Fibroblast of the aortic adventitia (primary cell): Measurements from ENCODE around the gene TXLNB. TPM values are rescaled to one million over a fixed set of nuclear protein-coding genes. Genes with fewer than 3 reads are reported as not detected.

Source experiments
- DNase-seq: peaks from one replicate; pipeline ENCODE4 v3.0.0-alpha.2; 2010; ENCODE audit warnings: low read depth
- H3K4me3 ChIP-seq: 2 replicates; pipeline ENCODE4 v1.5.1; 2011; ENCODE audit warnings: low read depth, mild to moderate bottlenecking, control low read depth, low read length, moderate library complexity
- total RNA-seq: library from RNA; depleted of rRNA; stranded (reverse); fragments of >200 nt; gene quantifications from 2 replicates; pipeline ENCODE4 v1.2.3, GENCODE V29; 2012; ENCODE audit warnings: low replicate concordance
- TF ChIP-seq, protein P1 (sequence below): IDR thresholded peaks from 2 replicates; pipeline ENCODE4 v1.5.1; 2011; ENCODE audit warnings: mild to moderate bottlenecking, low read length, control low read depth, inconsistent platforms; ENCODE audit not compliant: insufficient read depth

TXLNB gene
- total RNA-seq, 1 donor: 0.36 TPM

DNA sequence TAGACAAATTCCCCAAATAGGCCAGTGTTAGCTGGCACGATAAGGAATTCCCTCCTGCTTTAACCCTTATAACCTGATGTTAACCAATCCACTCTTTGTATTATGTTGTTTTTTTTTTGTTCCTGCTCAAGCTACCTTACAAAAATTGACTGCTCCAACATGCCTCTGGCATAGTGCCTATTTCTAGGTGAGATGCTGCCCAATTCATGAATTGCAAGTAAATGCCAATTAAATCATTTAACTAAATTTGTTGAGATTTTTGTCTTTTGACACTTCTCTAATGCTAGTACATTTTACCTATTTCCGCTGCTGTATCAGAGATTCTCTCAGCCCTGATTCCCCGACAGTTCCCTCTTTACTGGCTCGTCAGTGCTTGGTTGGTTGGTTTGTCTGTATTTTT, 90.4 kb downstream of the TXLNB start:
- H3K4me3 ChIP-seq: no peak overlapping the region
- TF ChIP-seq, protein P1, sequence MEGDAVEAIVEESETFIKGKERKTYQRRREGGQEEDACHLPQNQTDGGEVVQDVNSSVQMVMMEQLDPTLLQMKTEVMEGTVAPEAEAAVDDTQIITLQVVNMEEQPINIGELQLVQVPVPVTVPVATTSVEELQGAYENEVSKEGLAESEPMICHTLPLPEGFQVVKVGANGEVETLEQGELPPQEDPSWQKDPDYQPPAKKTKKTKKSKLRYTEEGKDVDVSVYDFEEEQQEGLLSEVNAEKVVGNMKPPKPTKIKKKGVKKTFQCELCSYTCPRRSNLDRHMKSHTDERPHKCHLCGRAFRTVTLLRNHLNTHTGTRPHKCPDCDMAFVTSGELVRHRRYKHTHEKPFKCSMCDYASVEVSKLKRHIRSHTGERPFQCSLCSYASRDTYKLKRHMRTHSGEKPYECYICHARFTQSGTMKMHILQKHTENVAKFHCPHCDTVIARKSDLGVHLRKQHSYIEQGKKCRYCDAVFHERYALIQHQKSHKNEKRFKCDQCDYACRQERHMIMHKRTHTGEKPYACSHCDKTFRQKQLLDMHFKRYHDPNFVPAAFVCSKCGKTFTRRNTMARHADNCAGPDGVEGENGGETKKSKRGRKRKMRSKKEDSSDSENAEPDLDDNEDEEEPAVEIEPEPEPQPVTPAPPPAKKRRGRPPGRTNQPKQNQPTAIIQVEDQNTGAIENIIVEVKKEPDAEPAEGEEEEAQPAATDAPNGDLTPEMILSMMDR: no peak

DNA sequence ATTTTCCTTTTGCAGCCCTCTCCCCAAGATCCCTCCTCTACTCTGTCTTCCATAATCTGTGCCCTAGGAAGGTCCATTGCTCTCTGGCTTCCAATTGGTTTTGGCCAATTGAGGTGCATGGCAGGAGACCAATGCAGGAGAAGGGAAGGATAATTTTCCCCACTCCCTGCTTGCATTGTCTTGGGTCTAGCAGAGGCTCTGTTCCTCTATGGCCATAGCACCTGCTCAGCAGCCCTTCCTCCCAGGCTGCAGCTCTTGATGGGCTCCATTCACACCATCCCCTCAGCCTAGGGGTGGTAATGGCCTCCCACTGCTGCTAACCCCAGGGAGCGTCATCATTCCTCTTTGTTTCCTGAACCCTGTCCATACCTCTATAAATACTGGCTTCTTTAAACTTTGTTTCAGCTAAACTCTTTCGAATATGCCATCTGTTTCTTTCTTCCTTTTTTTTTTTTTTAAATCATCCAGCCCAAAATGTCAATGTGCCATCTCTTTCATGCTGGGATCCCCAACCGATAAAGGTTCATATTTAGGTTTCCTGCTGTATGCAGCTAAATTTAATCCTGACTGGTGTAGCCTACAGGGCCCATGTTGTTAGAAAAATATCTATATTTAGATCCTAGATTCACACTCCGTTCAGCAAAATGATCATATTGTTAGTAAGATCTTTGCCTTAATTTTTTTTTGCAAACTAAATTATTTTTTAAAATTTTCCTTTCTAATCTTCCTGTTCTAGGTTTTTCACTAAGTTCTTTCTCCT, 93.1 kb downstream of the TXLNB start:
- H3K4me3 ChIP-seq: no peak overlapping the region
- no peak for DNase-seq
- TF ChIP-seq, protein P1: no peak

More for the DNA sequence above, 90.4 kb downstream of the TXLNB start:
- DNase-seq: no peak

DNA sequence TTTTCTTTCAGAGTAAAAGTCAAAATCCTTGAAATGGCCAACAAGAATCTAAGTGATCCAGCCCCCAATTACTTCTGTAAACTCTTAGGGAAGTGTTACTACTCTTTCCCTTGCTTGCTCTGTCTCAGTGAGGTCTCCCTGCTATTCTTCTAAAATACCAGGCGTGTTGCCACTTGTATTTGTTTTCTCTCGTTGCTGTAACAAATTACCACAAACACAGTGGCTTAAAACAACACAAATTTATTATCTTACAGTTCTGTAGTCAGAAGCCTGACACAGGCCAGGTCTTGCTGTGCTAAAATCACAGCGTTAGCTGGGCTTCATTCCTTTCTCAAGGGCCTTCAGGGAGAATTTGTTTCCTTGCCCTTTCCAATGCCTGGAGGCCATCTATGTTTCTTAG, 97.1 kb downstream of the TXLNB start:
- no peak overlapping the region for H3K4me3 ChIP-seq
- DNase-seq: no peak
- TF ChIP-seq, protein P1: no peak

Other genes starting within 250 kb of the TXLNB start
- 29.9 and 36.3 TPM in 2 replicates for gene HECA, start 156.9 kb downstream of the TXLNB start, total RNA-seq
- 44.6 and 126 TPM in 2 replicates for gene CITED2, start 82.7 kb upstream of the TXLNB start, total RNA-seq